ENCODE results near the gene CST2. TPM values are rescaled to one million over a fixed set of nuclear protein-coding genes. Genes with fewer than 3 reads are reported as not detected.
A peak's percentile ranks its signal among the peaks of the same experiment; 100 is the strongest.
"Not testable (repeated sequence)": the region's sequence is repeated elsewhere in the genome, so short reads cannot be mapped to it uniquely, and the experiment has no call there.

The CST2 gene
- total RNA-seq, 2 experiments from 2014 or later = not detected

DNA sequence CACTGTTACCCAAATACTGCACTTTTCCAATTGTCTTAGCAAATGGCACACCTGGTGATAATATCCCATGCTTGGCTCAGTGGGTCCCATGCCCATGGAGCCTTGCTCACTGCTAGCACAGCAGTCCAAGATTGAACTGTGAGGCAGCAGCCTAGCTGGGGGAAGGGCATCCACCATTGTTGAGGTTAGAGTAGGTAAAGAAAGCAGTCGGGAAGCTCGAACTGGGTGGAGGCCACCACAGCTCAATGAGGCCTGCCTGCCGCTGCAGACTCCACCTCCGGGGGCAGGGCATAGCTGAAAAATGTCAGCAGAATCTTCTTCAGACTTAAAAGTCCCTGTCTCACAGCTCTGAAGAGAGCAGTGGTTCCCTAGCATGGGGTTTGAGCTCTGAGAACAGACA is 9.2 kb upstream of the CST2 start:
- Mint-ChIP-seq H3K27me3 (peaks cover 11% of the 10 kb centered on the region), H3K4me3 (no peak overlapping the region), H3K36me3 (no peaks in the 10 kb centered on the region), H3K4me1 (no peaks in the 10 kb centered on the region), H3K9me3 (no peaks in the 10 kb centered on the region), H3K27ac (no peak overlapping the region)
- DNase-seq = no peak
- POLR2A ChIA-PET = no interaction called here
- ATAC-seq (ENCODE audit: low read depth) = no peak

DNA sequence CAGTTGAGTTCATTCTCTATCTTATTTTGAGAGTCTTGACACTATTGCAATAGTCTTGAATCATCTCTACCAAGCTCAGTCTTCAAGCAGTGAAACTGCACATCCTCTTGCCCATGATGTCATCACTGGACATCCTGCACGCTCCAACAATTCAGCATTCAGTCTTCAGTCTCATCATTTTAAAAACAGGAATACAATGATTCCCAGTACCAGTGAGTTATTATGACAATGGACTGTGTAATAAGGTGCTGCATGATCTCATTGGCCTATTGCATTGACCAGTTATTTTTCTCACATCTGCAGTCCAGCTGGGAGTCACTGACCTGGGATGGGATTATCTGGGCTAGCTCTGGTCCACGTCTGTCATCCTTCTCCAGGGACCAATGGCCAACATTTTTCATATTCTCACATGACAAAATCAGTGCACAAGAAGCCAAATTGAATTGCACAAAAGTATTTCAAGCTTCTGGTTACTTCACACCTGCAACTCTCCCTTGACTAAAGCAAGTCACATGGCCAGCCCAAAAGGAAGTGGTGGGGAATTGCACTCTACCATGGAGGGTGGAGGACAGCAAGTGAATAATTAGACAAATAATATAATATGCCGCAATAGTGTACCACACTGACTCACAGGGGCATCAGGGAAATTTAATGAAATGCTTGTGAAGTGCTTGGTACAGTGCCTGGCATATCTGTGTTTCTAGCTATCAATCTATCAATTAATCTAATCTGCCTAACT is 6.4 kb upstream of the CST2 start:
- DNase-seq (no peak), ATAC-seq (ENCODE audit: low read depth) (no peak)
- peaks cover 2% of the 10 kb centered on the region for H3K27me3 Mint-ChIP-seq
- no peaks in the 10 kb centered on the region for H3K4me1 Mint-ChIP-seq
- no peak overlapping the region for H3K27ac Mint-ChIP-seq
- H3K9me3 Mint-ChIP-seq = no peaks in the 10 kb centered on the region
- no peak overlapping the region for H3K4me3 Mint-ChIP-seq
- POLR2A ChIA-PET = no interaction called here
- H3K36me3 Mint-ChIP-seq = no peaks in the 10 kb centered on the region

DNA sequence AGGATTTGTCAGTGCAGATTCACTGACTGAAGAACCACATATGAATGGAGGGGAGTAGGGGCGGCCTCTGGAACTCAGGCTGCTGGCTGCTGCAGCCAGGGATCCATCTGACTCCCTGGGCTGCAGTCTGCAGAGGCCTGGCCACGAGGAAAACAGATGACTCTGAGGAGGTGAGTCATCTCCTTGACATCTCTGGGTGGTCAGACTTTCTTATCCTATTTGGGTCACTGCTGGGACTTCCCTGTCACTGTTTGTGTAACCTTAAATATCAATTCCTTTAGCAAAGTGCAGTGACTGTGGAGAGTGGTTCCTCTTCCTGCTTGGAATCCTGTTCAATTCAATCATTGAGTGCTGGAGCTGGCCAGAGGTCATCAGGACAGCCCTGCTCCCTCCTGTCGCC is 5.4 kb upstream of the CST2 start:
- H3K27ac Mint-ChIP-seq; H3K4me3 Mint-ChIP-seq; H3K36me3 Mint-ChIP-seq; POLR2A ChIA-PET; H3K9me3 Mint-ChIP-seq; DNase-seq; H3K4me1 Mint-ChIP-seq; H3K27me3 Mint-ChIP-seq; ATAC-seq (ENCODE audit: low read depth): not testable (repeated sequence)

DNA sequence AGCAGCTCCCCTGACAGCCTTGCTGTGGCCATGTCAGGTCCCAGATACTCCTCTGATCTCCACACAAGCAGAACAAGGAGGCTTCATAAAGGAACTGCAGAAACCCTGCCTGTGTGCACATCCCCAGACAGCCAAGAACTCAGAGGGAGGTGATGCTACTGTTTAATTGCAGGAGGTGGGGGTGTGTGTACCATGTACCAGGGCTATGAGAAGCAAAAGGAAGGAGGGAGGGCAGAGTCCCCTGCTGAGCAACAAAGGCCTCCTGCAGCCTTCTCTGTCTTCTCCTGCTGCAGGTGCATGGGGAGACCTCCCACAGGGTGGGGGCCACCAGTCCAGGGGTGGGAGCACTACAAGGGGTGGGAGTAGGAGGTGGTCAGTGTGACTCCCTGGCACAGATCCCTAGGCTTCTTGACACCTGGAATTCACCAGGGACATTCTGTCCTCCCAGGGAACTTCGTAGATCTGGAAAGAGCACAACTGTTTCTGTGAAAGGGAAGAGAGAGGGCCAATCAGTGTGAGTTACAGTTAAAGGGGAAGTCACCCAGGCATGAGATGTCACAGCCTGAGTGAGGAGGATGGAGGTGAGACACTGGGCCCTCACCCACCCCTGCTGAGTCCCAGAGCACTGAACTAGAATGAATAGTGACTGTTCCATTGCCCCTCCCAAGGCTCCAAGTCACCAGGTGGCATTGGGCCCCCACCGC is 2.8 kb downstream of the CST2 start:
- peaks cover 3% of the 10 kb centered on the region for H3K27me3 Mint-ChIP-seq
- no peak overlapping the region for H3K4me3 Mint-ChIP-seq
- no peak overlapping the region for H3K27ac Mint-ChIP-seq
- no peaks in the 10 kb centered on the region for H3K4me1 Mint-ChIP-seq
- ATAC-seq (ENCODE audit: low read depth) = no peak
- H3K36me3 Mint-ChIP-seq = no peaks in the 10 kb centered on the region
- no peak for DNase-seq
- POLR2A ChIA-PET = no interaction called here
- no peaks in the 10 kb centered on the region for H3K9me3 Mint-ChIP-seq

DNA sequence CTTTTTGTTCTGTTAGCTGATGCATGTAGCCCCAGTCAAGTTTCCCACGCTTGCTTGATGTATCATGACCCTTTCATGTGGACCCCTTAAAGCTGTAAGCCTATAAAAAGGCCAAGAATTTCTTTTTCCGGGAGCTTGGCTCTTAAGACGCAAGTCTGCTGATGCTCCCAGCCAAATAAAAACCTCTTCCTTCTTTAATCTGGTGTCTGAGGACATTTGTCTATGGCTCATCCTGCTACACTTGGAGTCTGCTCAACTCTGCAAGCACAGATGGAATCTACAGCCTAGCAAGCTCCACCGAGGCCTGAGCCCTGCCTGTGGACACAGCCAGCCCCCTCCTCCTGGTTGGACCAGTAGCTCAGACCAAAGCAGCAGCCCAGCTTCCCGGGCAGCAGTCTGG is 3.4 kb downstream of the CST2 start:
- H3K9me3 Mint-ChIP-seq = peaks cover 1% of the 10 kb centered on the region
- DNase-seq = no peak
- peaks cover 3% of the 10 kb centered on the region for H3K27me3 Mint-ChIP-seq
- H3K36me3 Mint-ChIP-seq = no peaks in the 10 kb centered on the region
- no peaks in the 10 kb centered on the region for H3K4me1 Mint-ChIP-seq
- no peak overlapping the region for H3K4me3 Mint-ChIP-seq
- H3K27ac Mint-ChIP-seq = no peak overlapping the region
- ATAC-seq (ENCODE audit: low read depth) = no peak
- POLR2A ChIA-PET = no interaction called here

DNA sequence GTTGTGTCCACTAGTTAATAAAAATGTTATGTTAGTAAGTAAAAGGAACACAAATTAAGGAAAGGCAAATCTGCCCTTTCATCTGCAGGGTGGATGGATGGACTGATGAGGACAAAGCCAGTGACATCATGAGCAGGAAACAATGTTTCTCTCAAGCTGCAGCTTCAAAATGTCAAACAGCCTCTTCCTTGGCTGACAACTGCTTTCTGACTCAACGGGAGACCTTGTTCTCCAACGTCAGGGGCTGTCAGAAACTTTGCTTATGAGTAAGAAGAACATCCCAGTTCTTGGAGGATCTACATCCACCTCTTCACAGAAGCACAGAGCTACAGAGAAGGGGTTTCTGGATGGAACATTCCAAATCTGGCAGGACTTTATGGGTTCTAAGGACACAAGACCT is 6.0 kb downstream of the CST2 start:
- POLR2A ChIA-PET = no interaction called here
- H3K27me3 Mint-ChIP-seq = peaks cover 3% of the 10 kb centered on the region
- no peak for ATAC-seq (ENCODE audit: low read depth)
- H3K27ac Mint-ChIP-seq = no peak overlapping the region
- no peaks in the 10 kb centered on the region for H3K4me1 Mint-ChIP-seq
- H3K9me3 Mint-ChIP-seq = peaks cover 1% of the 10 kb centered on the region
- no peaks in the 10 kb centered on the region for H3K36me3 Mint-ChIP-seq
- no peak overlapping the region for H3K4me3 Mint-ChIP-seq
- no peak for DNase-seq

DNA sequence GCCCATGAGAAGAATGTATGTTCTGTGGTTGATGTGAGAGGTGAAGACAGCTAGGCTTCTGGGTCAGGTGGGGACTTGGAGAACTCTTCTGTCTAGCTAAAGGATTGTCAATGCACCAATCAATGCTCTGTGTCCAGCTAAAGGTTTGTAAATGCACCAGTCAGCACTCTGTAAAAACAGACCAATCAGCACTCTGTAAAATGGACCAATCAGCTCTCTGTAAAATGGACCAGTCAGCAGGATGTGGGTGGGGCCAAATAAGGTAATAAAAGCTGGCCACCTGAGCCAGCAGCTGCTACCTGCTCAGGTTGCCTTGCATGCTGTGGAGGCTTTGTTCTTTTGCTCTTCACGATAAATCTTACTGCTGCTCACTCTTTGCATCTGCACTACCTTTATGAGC is 15.0 kb downstream of the CST2 start:
- DNase-seq = not testable (repeated sequence)

DNA sequence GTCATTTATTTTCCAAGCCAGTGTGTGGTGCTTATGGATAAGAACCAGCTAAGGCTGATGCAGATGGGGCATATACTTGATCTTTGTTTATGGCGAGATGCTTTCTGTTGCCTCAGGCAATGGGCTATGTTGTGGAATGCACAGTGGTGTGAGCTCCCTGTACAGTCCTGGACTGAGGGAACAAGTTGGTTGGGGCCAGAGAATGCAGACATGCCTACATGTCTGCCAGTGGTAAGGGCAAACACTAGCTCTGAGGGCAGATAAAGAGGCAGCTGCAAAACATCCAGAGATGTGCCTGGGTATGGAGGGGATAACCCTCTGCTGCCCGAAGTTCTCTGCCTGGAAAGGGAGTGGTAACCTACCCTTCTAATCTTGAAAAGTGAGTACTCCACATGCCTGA is 16.2 kb downstream of the CST2 start:
- H3K4me3 Mint-ChIP-seq; H3K36me3 Mint-ChIP-seq; DNase-seq; ATAC-seq (ENCODE audit: low read depth); POLR2A ChIA-PET; H3K27ac Mint-ChIP-seq; H3K9me3 Mint-ChIP-seq; H3K4me1 Mint-ChIP-seq: not testable (repeated sequence)
- peaks cover 13% of the 10 kb centered on the region for H3K27me3 Mint-ChIP-seq

More for the DNA sequence above, 15.0 kb downstream of the CST2 start:
- ATAC-seq (ENCODE audit: low read depth); H3K27ac Mint-ChIP-seq; H3K9me3 Mint-ChIP-seq; H3K4me1 Mint-ChIP-seq; H3K4me3 Mint-ChIP-seq; POLR2A ChIA-PET; H3K36me3 Mint-ChIP-seq: not testable (repeated sequence)
- peaks cover 13% of the 10 kb centered on the region for H3K27me3 Mint-ChIP-seq

DNA sequence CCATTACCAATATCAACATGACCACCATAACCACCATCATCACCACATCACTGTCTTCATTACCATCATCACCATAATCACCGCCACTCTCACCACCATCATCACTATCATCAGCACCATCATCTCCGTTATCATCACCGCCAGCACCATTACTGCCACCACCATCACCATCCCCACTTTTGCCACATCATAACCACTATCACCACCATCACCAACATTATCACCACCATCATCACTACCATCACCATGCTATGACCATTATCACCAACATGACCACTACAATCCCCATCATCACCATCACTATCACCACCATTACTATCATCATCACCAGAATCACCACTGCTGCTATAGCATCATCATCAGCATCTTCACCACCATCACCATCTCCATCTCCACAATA is 25.7 kb downstream of the CST2 start:
- DNase-seq (no peak), ATAC-seq (ENCODE audit: low read depth) (no peak)
- H3K9me3 Mint-ChIP-seq = no peaks in the 10 kb centered on the region
- H3K36me3 Mint-ChIP-seq = no peaks in the 10 kb centered on the region
- POLR2A ChIA-PET = no interaction called here
- H3K4me3 Mint-ChIP-seq = no peak overlapping the region
- no peaks in the 10 kb centered on the region for H3K4me1 Mint-ChIP-seq
- H3K27ac Mint-ChIP-seq = no peak overlapping the region
- H3K27me3 Mint-ChIP-seq = peaks cover 1% of the 10 kb centered on the region

DNA sequence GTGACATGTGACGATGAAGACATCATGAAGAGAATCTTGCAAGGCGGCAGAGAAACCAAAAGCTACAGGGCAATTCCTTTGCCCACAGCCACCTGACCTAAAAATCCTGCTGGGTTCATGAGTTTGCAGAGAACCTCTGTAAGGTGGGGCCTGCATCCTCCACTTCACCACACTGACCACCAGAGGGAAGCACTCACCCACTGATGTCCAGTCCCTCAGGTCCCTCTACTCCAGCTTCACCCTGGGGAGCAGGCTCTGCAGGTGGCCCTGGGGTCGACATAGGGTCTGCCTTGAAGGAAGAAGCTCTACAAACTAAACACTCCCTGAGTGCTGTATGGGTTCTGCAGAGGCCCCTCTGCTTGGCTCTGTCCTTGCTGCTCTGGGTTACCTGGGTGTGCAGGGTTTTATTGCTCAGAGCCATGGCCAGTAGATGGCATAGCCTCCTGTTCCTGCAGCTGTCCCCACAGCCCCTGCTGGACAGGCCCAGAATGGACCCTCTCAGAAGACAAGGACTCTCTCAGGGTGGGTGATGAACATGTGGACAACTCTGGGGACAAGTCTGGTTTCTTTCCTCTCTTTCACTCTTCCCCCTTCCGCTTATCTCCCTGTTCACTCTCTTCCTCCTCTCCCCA is 27.2 kb downstream of the CST2 start:
- peak; percentile 58 for ATAC-seq (ENCODE audit: low read depth)
- H3K9me3 Mint-ChIP-seq, H3K4me1 Mint-ChIP-seq, POLR2A ChIA-PET, H3K27me3 Mint-ChIP-seq, H3K4me3 Mint-ChIP-seq, H3K36me3 Mint-ChIP-seq, H3K27ac Mint-ChIP-seq: not testable (repeated sequence)
- DNase-seq = peak; percentile 38

DNA sequence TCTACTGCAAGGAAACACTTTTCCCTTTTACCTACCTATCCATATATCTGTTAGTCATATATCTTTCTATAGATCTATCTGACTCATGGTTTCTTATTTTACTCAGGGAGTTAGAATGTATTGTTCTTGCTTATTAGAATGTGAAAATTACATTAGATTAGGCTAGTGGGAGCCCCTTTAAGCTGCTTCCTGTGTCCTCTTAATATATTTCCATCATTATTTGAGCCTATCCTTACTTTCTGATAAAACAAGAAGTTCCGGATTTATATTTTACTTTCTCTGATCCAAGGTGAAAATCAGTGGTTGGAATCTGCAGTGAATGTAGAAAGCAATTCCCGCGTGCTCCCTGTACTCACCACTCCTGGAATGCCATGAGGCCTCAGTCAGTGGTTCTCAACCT is 31.0 kb downstream of the CST2 start:
- POLR2A ChIA-PET = no interaction called here
- Mint-ChIP-seq H3K27me3 (peaks cover 11% of the 10 kb centered on the region), H3K27ac (no peak overlapping the region), H3K4me1 (no peaks in the 10 kb centered on the region), H3K9me3 (no peaks in the 10 kb centered on the region), H3K4me3 (no peak overlapping the region), H3K36me3 (no peaks in the 10 kb centered on the region)
- DNase-seq (no peak), ATAC-seq (ENCODE audit: low read depth) (no peak)

DNA sequence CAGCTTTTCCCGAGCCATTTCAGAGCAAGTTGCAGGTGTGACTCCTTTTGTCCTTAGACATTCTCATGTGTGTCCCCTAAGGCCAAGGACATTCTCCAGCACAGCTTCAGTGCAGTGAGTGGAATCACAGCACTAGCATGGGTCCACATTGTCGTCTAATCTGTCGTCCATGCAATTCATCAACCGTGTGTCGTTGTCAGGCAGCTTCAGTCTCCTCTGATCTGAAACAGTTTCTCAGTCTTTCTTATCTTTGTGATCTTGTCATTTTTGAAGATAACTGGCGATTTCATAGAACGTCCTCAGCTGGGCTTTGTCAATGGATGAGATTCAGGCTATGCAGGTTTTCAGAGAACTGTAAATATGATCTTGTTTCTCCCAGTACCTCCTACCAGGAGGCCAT is 31.7 kb downstream of the CST2 start:
- no peak for ATAC-seq (ENCODE audit: low read depth)
- Mint-ChIP-seq H3K36me3 (no peaks in the 10 kb centered on the region), H3K27me3 (peaks cover 13% of the 10 kb centered on the region), H3K27ac (no peak overlapping the region), H3K9me3 (no peaks in the 10 kb centered on the region), H3K4me1 (no peaks in the 10 kb centered on the region), H3K4me3 (no peak overlapping the region)
- no peak for DNase-seq
- POLR2A ChIA-PET = no interaction called here

DNA sequence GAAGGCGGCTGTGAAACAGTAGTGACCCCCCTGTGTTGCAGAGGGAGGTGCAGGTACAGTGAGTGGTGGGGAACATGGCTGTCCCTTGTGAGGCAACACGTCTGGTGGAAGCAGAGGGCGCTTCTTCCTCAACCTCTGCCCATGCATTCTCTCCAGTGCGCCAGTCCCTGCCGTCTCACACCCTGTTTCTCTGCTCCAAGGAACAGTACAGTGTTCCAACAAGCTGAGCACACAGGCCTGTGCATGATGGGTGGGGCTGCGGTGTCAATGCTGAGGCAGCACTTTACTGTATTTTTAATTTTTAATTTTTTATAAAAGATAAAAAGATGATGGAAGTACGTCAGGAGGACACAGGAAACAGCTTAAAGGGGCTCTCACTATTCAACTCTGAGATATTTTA is 32.5 kb downstream of the CST2 start:
- Mint-ChIP-seq H3K9me3 (no peaks in the 10 kb centered on the region), H3K27me3 (peaks cover 16% of the 10 kb centered on the region), H3K4me3 (no peak overlapping the region), H3K4me1 (no peaks in the 10 kb centered on the region), H3K36me3 (no peaks in the 10 kb centered on the region), H3K27ac (no peak overlapping the region)
- ATAC-seq (ENCODE audit: low read depth) (no peak), DNase-seq (no peak)
- POLR2A ChIA-PET = no interaction called here

DNA sequence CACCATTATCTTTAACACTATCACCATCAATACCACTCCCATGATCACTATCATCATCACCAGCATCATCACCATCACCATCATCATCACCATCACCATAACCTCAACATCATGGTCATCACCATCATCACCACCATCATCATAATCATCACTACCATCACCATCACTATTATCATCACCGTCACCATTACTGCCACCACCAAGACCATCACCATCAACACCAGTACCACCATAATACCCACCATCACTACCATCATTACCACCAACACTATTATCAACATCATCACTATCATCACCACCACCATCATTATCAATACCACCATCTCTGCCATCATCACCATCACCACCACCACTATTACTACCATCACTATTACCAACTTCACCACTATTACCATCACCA is 43.1 kb downstream of the CST2 start:
- Mint-ChIP-seq H3K27me3 (no peaks in the 10 kb centered on the region), H3K4me1 (no peaks in the 10 kb centered on the region), H3K27ac (no peak overlapping the region), H3K36me3 (no peaks in the 10 kb centered on the region), H3K4me3 (no peak overlapping the region), H3K9me3 (no peaks in the 10 kb centered on the region)
- DNase-seq (no peak), ATAC-seq (ENCODE audit: low read depth) (no peak)
- POLR2A ChIA-PET = no interaction called here
